HG03039 (cell line): ENCODE results near the gene SH3BGRL2.
A peak's percentile ranks its signal among the peaks of the same experiment; 100 is the strongest.

Experiments
- ATAC-seq: cut with Tn5 transposase; IDR thresholded peaks from one replicate; pipeline ENCODE4 v1.9.1; 2021; ENCODE audit warnings: mild to moderate bottlenecking, moderate library complexity; ENCODE audit not compliant: unreplicated experiment

Gene SH3BGRL2

GRCh38 chr6:79630883-79631692 lies at the start of gene SH3BGRL2:
Gene SH3BGRL2 (plus strand): TSS chr6:79631329. CDS start chr6:79631462, 133 bp downstream.
- peak; percentile 60 for ATAC-seq

- no peak for ATAC-seq
These were observed 46.8 kb upstream of the SH3BGRL2 start for GRCh38 chr6:79584332-79584731.

GRCh38 chr6:79586548-79586947 lies 44.6 kb upstream of the SH3BGRL2 start:
- no peak for ATAC-seq

- ATAC-seq: no peak
These were observed 41.4 kb upstream of the SH3BGRL2 start for GRCh38 chr6:79589701-79590100.

- no peak for ATAC-seq
These were observed 34.0 kb upstream of the SH3BGRL2 start for GRCh38 chr6:79597155-79597554.

GRCh38 chr6:79598012-79598411 lies 33.1 kb upstream of the SH3BGRL2 start:
- no peak for ATAC-seq

- ATAC-seq: no peak
These were observed 31.3 kb upstream of the SH3BGRL2 start for GRCh38 chr6:79599725-79600259.

- ATAC-seq: no peak
These were observed 30.8 kb upstream of the SH3BGRL2 start for GRCh38 chr6:79600313-79600712.

GRCh38 chr6:79600812-79601609 lies 30.1 kb upstream of the SH3BGRL2 start:
- ATAC-seq: no peak

GRCh38 chr6:79602859-79603258 lies 28.3 kb upstream of the SH3BGRL2 start:
- no peak for ATAC-seq

- ATAC-seq: no peak
These were observed 26.5 kb upstream of the SH3BGRL2 start for GRCh38 chr6:79604583-79605037.

- ATAC-seq: no peak
These were observed 26.1 kb upstream of the SH3BGRL2 start for GRCh38 chr6:79605061-79605460.

GRCh38 chr6:79605968-79606764 lies 25.0 kb upstream of the SH3BGRL2 start:
- no peak for ATAC-seq

GRCh38 chr6:79607000-79607399 lies 24.1 kb upstream of the SH3BGRL2 start:
- no peak for ATAC-seq

GRCh38 chr6:79608334-79609224 lies 22.6 kb upstream of the SH3BGRL2 start:
- no peak for ATAC-seq

- ATAC-seq: no peak
These were observed 21.9 kb upstream of the SH3BGRL2 start for GRCh38 chr6:79609225-79609595.

- no peak for ATAC-seq
These were observed 20.7 kb upstream of the SH3BGRL2 start for GRCh38 chr6:79610306-79611009.

- ATAC-seq: no peak
These were observed 18.7 kb upstream of the SH3BGRL2 start for GRCh38 chr6:79612457-79612856.

- no peak for ATAC-seq
These were observed 18.2 kb upstream of the SH3BGRL2 start for GRCh38 chr6:79612918-79613317.
